ENCODE data around the gene HGS.

Gene HGS

GRCh38 chr17:81683208-81683583, 615 bp upstream of the HGS start:
- no peak for DNase-seq (ENCODE audit: low read depth)
- no peak for TF ChIP-seq CTCF (IDR thresholded peaks at IDR 0.05; ENCODE audit: insufficient read depth, low read depth, low read length, missing control alignments)
- H3K4me3 ChIP-seq (ENCODE audit: low read length) = peak overlapping the region; percentile 77

GRCh38 chr17:81684442-81684911, 666 bp downstream of the HGS start:
- no peak for TF ChIP-seq CTCF (IDR thresholded peaks at IDR 0.05; ENCODE audit: insufficient read depth, low read depth, low read length, missing control alignments)
- H3K4me3 ChIP-seq (ENCODE audit: low read length) = peak overlapping the region; percentile 77
- DNase-seq (ENCODE audit: low read depth) = peak; percentile 27

- H3K4me3 ChIP-seq (ENCODE audit: low read length) = peak overlapping the region; percentile 77
- TF ChIP-seq CTCF (IDR thresholded peaks at IDR 0.05; ENCODE audit: insufficient read depth, low read depth, low read length, missing control alignments) = no peak
- DNase-seq (ENCODE audit: low read depth) = peak; percentile 92
Observed at GRCh38 chr17:81685108-81685507, 1.3 kb downstream of the HGS start.

GRCh38 chr17:81686614-81687013, 2.8 kb downstream of the HGS start:
- H3K4me3 ChIP-seq (ENCODE audit: low read length) = no peak overlapping the region
- no peak for TF ChIP-seq CTCF (IDR thresholded peaks at IDR 0.05; ENCODE audit: insufficient read depth, low read depth, low read length, missing control alignments)
- DNase-seq (ENCODE audit: low read depth) = no peak

- no peak for DNase-seq (ENCODE audit: low read depth)
- no peak for TF ChIP-seq CTCF (IDR thresholded peaks at IDR 0.05; ENCODE audit: insufficient read depth, low read depth, low read length, missing control alignments)
- H3K4me3 ChIP-seq (ENCODE audit: low read length) = no peak overlapping the region
Observed at GRCh38 chr17:81687770-81688541, 4.1 kb downstream of the HGS start.

- no peak overlapping the region for H3K4me3 ChIP-seq (ENCODE audit: low read length)
- TF ChIP-seq CTCF (IDR thresholded peaks at IDR 0.05; ENCODE audit: insufficient read depth, low read depth, low read length, missing control alignments) = no peak
- no peak for DNase-seq (ENCODE audit: low read depth)
Observed at GRCh38 chr17:81688616-81689015, 4.8 kb downstream of the HGS start.

GRCh38 chr17:81690066-81690465, 6.3 kb downstream of the HGS start:
- no peak for TF ChIP-seq CTCF (IDR thresholded peaks at IDR 0.05; ENCODE audit: insufficient read depth, low read depth, low read length, missing control alignments)
- no peak overlapping the region for H3K4me3 ChIP-seq (ENCODE audit: low read length)
- DNase-seq (ENCODE audit: low read depth) = no peak
